Activated B cell treated with CpG ODN at 0.5 μM for 24 hours (primary cell): Measurements from ENCODE around the gene CLEC17A. TPM values are rescaled to one million over a fixed set of nuclear protein-coding genes. Genes with fewer than 3 reads are reported as not detected.

ENCODE experiments used
- ATAC-seq: fragments of 200-7000 bp; cut with Tn5 transposase; one replicate; pipeline ENCODE4 v1.10.0; 2021; ENCODE audit warnings: low read depth, mild to moderate bottlenecking, moderate library complexity
- CTCF ChIA-PET: fragments of 350-600 bp; sonication (Branson Sonifier 250); formaldehyde crosslinking; loops from one replicate; lab custom pipeline; 2021; ENCODE audit warnings: antibody characterized with exemption; lab: Charles Lee
- POLR2A ChIA-PET: fragments of 350-600 bp; sonication (Branson Sonifier 250); formaldehyde crosslinking; loops from one replicate; lab custom pipeline; 2021; ENCODE audit warnings: antibody characterized with exemption; lab: Charles Lee
- DNase-seq: peaks from one replicate; pipeline ENCODE4 v3.0.0; 2022
- H3K27ac Mint-ChIP-seq: one replicate; pipeline ENCODE4 v1.8.0; 2020; ENCODE audit warnings: mixed read lengths
- H3K27me3 Mint-ChIP-seq: one replicate; pipeline ENCODE4 v1.8.0; 2021; ENCODE audit warnings: mixed read lengths
- H3K36me3 Mint-ChIP-seq: one replicate; pipeline ENCODE4 v1.8.0; 2021; ENCODE audit warnings: low read depth, mixed read lengths
- H3K4me1 Mint-ChIP-seq: one replicate; pipeline ENCODE4 v1.8.0; 2021; ENCODE audit warnings: mixed read lengths
- H3K4me3 Mint-ChIP-seq: one replicate; pipeline ENCODE4 v1.8.0; 2020; ENCODE audit warnings: mild to moderate bottlenecking, mixed read lengths
- H3K9me3 Mint-ChIP-seq: one replicate; pipeline ENCODE4 v1.8.0; 2020; ENCODE audit warnings: mixed read lengths
- CTCF ChIP-seq: fragments of 200-600 bp; IDR thresholded peaks from one replicate; pipeline ENCODE4 v1.8.0; 2022; ENCODE audit warnings: antibody characterized with exemption, mild to moderate bottlenecking
- intact Hi-C: fragments of 100-400 bp; cut with micrococcal nuclease; formaldehyde crosslinking; loops from one replicate; pipeline ENCODE4 v1.15.1; 2024
- total RNA-seq: library from RNA; stranded (reverse); gene quantifications from 2 replicates; pipeline ENCODE4 v1.2.3, GENCODE V29; 2022

Gene CLEC17A
- total RNA-seq, 1 donor from 2014 or later = 123 TPM

- ChIA-PET POLR2A (no interaction called here), CTCF (no interaction called here)
- Mint-ChIP-seq H3K4me1 (no peaks in the 10 kb centered on the region), H3K9me3 (peaks cover under 1% of the 10 kb centered on the region), H3K27ac (no peak overlapping the region), H3K4me3 (no peak overlapping the region), H3K27me3 (peaks cover 2% of the 10 kb centered on the region), H3K36me3 (no peaks in the 10 kb centered on the region)
- intact Hi-C loops = no loop called here
- no peak for ATAC-seq
- DNase-seq = no peak
- no peak for TF ChIP-seq CTCF
Observed at GRCh38 chr19:14648506-14648905, 65.6 kb downstream of the CLEC17A start.

- no peak for TF ChIP-seq CTCF
- ATAC-seq = no peak
- CTCF ChIA-PET = no interaction called here
- DNase-seq = no peak
- Mint-ChIP-seq H3K4me3 (no peak overlapping the region), H3K27me3 (peaks cover 2% of the 10 kb centered on the region), H3K36me3 (no peaks in the 10 kb centered on the region), H3K9me3 (no peaks in the 10 kb centered on the region), H3K4me1 (no peaks in the 10 kb centered on the region), H3K27ac (no peak overlapping the region)
- intact Hi-C loops = no loop called here
- POLR2A ChIA-PET = no interaction called here
Observed at GRCh38 chr19:14649020-14649419, 66.1 kb downstream of the CLEC17A start.

GRCh38 chr19:14650161-14650560 is 67.3 kb downstream of the CLEC17A start:
- Mint-ChIP-seq H3K9me3 (no peaks in the 10 kb centered on the region), H3K4me3 (no peak overlapping the region), H3K27ac (no peak overlapping the region), H3K27me3 (peaks cover 2% of the 10 kb centered on the region), H3K4me1 (no peaks in the 10 kb centered on the region), H3K36me3 (no peaks in the 10 kb centered on the region)
- no peak for TF ChIP-seq CTCF
- ATAC-seq (no peak), DNase-seq (no peak)
- intact Hi-C loops = no loop called here
- CTCF ChIA-PET = no interaction called here
- POLR2A ChIA-PET = no interaction called here

- DNase-seq = no peak
- Mint-ChIP-seq H3K4me1 (no peaks in the 10 kb centered on the region), H3K4me3 (no peak overlapping the region), H3K36me3 (no peaks in the 10 kb centered on the region), H3K9me3 (no peaks in the 10 kb centered on the region), H3K27ac (no peak overlapping the region), H3K27me3 (peaks cover 5% of the 10 kb centered on the region)
- ChIA-PET POLR2A (no interaction called here), CTCF (interaction anchor here (0.6 to 1.2 kb wide), 3 partner anchors 31 to 298 kb away, joined by 3 read pairs; no protein-coding TSS in a partner anchor)
- TF ChIP-seq CTCF = no peak
- intact Hi-C loops = no loop called here
- ATAC-seq = no peak
Observed at GRCh38 chr19:14654786-14655560, 72.1 kb downstream of the CLEC17A start.

- no peak overlapping the region for H3K27ac Mint-ChIP-seq
Observed at GRCh38 chr19:14655726-14656125, 72.8 kb downstream of the CLEC17A start.

More at GRCh38 chr19:14655726-14656125, 72.8 kb downstream of the CLEC17A start:
- TF ChIP-seq CTCF = no peak
- ATAC-seq (no peak), DNase-seq (no peak)
- POLR2A ChIA-PET = no interaction called here
- intact Hi-C loops = no loop called here
- Mint-ChIP-seq H3K4me3 (no peak overlapping the region), H3K36me3 (no peaks in the 10 kb centered on the region), H3K27me3 (peaks cover 5% of the 10 kb centered on the region), H3K9me3 (no peaks in the 10 kb centered on the region), H3K4me1 (peaks cover 2% of the 10 kb centered on the region)
- CTCF ChIA-PET = interaction anchor here (1.2 kb wide), 1 partner anchor 81 kb away, joined by 3 read pairs; no protein-coding TSS in a partner anchor
